Trophoblast cell (in vitro differentiated cells and primary cell): ENCODE results near the gene EPB41L1.
"Not testable (repeated sequence)": the region's sequence is repeated elsewhere in the genome, so short reads cannot be mapped to it uniquely, and the experiment has no call there.

Experiments used
- DNase-seq, 2 donors: peaks; one replicate each; pipeline ENCODE4 v3.0.0-alpha.2; 2016
- H2AFZ ChIP-seq: 2 replicates; pipeline ENCODE4 v1.6.1; 2013; ENCODE audit warnings: low read length, moderate library complexity, mild to moderate bottlenecking; ENCODE audit not compliant: insufficient read depth, poor library complexity
- H2AK5ac ChIP-seq: 2 replicates; pipeline ENCODE4 v1.6.1; 2013; ENCODE audit warnings: mild to moderate bottlenecking, low read length
- H2BK120ac ChIP-seq: 2 replicates; pipeline ENCODE4 v1.6.1; 2013; ENCODE audit warnings: low read length, mild to moderate bottlenecking, moderate library complexity; ENCODE audit not compliant: insufficient read depth, poor library complexity
- H2BK12ac ChIP-seq: 2 replicates; pipeline ENCODE4 v1.6.1; 2013; ENCODE audit warnings: mild to moderate bottlenecking, low read length, moderate library complexity
- H2BK5ac ChIP-seq: 2 replicates; pipeline ENCODE4 v1.6.1; 2013; ENCODE audit warnings: low read length, low read depth, moderate library complexity, mild to moderate bottlenecking; ENCODE audit not compliant: poor library complexity
- H3K14ac ChIP-seq: 2 replicates; pipeline ENCODE4 v1.6.1; 2013; ENCODE audit warnings: mild to moderate bottlenecking, low read length
- H3K18ac ChIP-seq: 2 replicates; pipeline ENCODE4 v1.6.1; 2013; ENCODE audit warnings: mild to moderate bottlenecking, low read length
- H3K23ac ChIP-seq: 2 replicates; pipeline ENCODE4 v1.6.1; 2013; ENCODE audit warnings: low read length
- H3K27ac ChIP-seq: 2 replicates; pipeline ENCODE4 v1.5.1; 2013; ENCODE audit warnings: low read depth, mild to moderate bottlenecking, inconsistent platforms, low read length, moderate library complexity
- H3K27me3 ChIP-seq: 2 replicates; pipeline ENCODE4 v1.6.1; 2013; ENCODE audit warnings: inconsistent platforms, mild to moderate bottlenecking, low read length, moderate library complexity; ENCODE audit not compliant: insufficient read depth
- H3K36me3 ChIP-seq, 2 experiments: 1 replicate in 1 of 2; 2 replicates in 1 of 2; pipeline ENCODE4 v1.6.1; 2013; ENCODE audit warnings: low read length in 2 of 2, mild to moderate bottlenecking in 2 of 2, moderate library complexity in 1 of 2; ENCODE audit not compliant: insufficient read depth in 2 of 2, control insufficient read depth in 1 of 2
- H3K4ac ChIP-seq: 2 replicates; pipeline ENCODE4 v1.6.1; 2013; ENCODE audit warnings: low read depth, mild to moderate bottlenecking, low read length, moderate library complexity
- H3K4me1 ChIP-seq, 2 experiments: 1 replicate in 1 of 2; 2 replicates in 1 of 2; pipeline ENCODE4 v1.6.1; 2013; ENCODE audit warnings: low read length in 2 of 2, mild to moderate bottlenecking in 2 of 2, moderate library complexity in 1 of 2; ENCODE audit not compliant: insufficient read depth in 2 of 2, control insufficient read depth in 1 of 2
- H3K4me2 ChIP-seq: 2 replicates; pipeline ENCODE4 v1.6.1; 2013; ENCODE audit warnings: inconsistent platforms, mild to moderate bottlenecking, low read length, moderate library complexity
- H3K4me3 ChIP-seq: 2 replicates; pipeline ENCODE4 v1.5.1; 2013; ENCODE audit warnings: mild to moderate bottlenecking, low read depth, low read length, inconsistent platforms
- H3K79me1 ChIP-seq: one replicate; pipeline ENCODE4 v1.6.1; 2013; ENCODE audit warnings: low read length
- H3K79me2 ChIP-seq: 2 replicates; pipeline ENCODE4 v1.6.1; 2013; ENCODE audit warnings: low read length, mild to moderate bottlenecking; ENCODE audit not compliant: control insufficient read depth, insufficient read depth, poor library complexity
- H3K9ac ChIP-seq: 2 replicates; pipeline ENCODE4 v1.6.1; 2013; ENCODE audit warnings: mild to moderate bottlenecking, low read length
- H3K9me3 ChIP-seq: 2 replicates; pipeline ENCODE4 v1.6.1; 2013; ENCODE audit warnings: low read depth, mild to moderate bottlenecking, control low read depth, inconsistent platforms, low read length; ENCODE audit not compliant: insufficient read depth
- H4K12ac ChIP-seq: 2 replicates; pipeline ENCODE4 v1.6.1; 2013; ENCODE audit warnings: low read depth, mild to moderate bottlenecking, low read length, moderate library complexity
- H4K8ac ChIP-seq: 2 replicates; pipeline ENCODE4 v1.6.1; 2013; ENCODE audit warnings: low read depth, mild to moderate bottlenecking, low read length, moderate library complexity
- H4K91ac ChIP-seq: one replicate; pipeline ENCODE4 v1.6.1; 2013; ENCODE audit warnings: low read depth, mild to moderate bottlenecking, low read length, moderate library complexity
- WGBS: extraction: QIAGEN DNeasy Blood & Tissue Kit; methylation state at CpG from one replicate; pipeline ENCODE4 v1.1.7; 2013; ENCODE audit warnings: missing lambda C conversion rate; ENCODE audit not compliant: insufficient read length, insufficient coverage; ENCODE audit errors: extremely low coverage; 5-methylcytosine and 5-hydroxymethylcytosine counted together

Gene EPB41L1

GRCh38 chr20:36135821-36136220 lies 18.7 kb upstream of the EPB41L1 start:
- Histone ChIP-seq H3K14ac (no peak overlapping the region), H3K4me2 (no peak overlapping the region), H3K79me2 (no peaks in the 10 kb centered on the region), H3K4ac (no peak overlapping the region), H3K27ac (no peak overlapping the region), H3K23ac (no peak overlapping the region), H2AFZ (no peak overlapping the region), H3K9ac (no peak overlapping the region), H3K79me1 (no peaks in the 10 kb centered on the region), H4K8ac (no peak overlapping the region), H4K91ac (no peak overlapping the region), H3K36me3 (no peaks in the 10 kb centered on the region), H4K12ac (no peak overlapping the region), H2AK5ac (no peak overlapping the region), H3K4me1 (no peaks in the 10 kb centered on the region), H2BK5ac (no peak overlapping the region), H2BK120ac (no peak overlapping the region), H3K27me3 (no peaks in the 10 kb centered on the region), H3K18ac (no peak overlapping the region), H2BK12ac (no peak overlapping the region), H3K4me3 (no peak overlapping the region), H3K9me3 (no peaks in the 10 kb centered on the region)
- no peak for DNase-seq
- no CpG with 5 or more reads among the region's 3 CpGs for WGBS

GRCh38 chr20:36137313-36137712 lies 17.2 kb upstream of the EPB41L1 start:
- H3K18ac ChIP-seq, DNase-seq, H2AK5ac ChIP-seq, H3K36me3 ChIP-seq, H3K4me3 ChIP-seq, H3K4me1 ChIP-seq, H2AFZ ChIP-seq, H3K14ac ChIP-seq, H4K8ac ChIP-seq, H3K4me2 ChIP-seq, H3K79me2 ChIP-seq, H2BK5ac ChIP-seq, H2BK120ac ChIP-seq, H3K27me3 ChIP-seq, H3K79me1 ChIP-seq, H2BK12ac ChIP-seq, H3K9ac ChIP-seq, H4K91ac ChIP-seq, H4K12ac ChIP-seq, H3K9me3 ChIP-seq, H3K4ac ChIP-seq, H3K27ac ChIP-seq, H3K23ac ChIP-seq: not testable (repeated sequence)
- no CpG with 5 or more reads among the region's 11 CpGs for WGBS

GRCh38 chr20:36141310-36141709 lies 13.2 kb upstream of the EPB41L1 start:
- Histone ChIP-seq H3K4ac (no peak overlapping the region), H4K91ac (no peak overlapping the region), H4K8ac (no peak overlapping the region), H3K23ac (no peak overlapping the region), H3K4me3 (no peak overlapping the region), H3K4me1 (no peaks in the 10 kb centered on the region), H3K36me3 (no peaks in the 10 kb centered on the region), H3K14ac (no peak overlapping the region), H3K27me3 (no peaks in the 10 kb centered on the region), H3K9me3 (no peaks in the 10 kb centered on the region), H3K9ac (no peak overlapping the region), H2AK5ac (no peak overlapping the region), H4K12ac (no peak overlapping the region), H3K79me1 (no peaks in the 10 kb centered on the region), H2BK5ac (no peak overlapping the region), H3K27ac (no peak overlapping the region), H2AFZ (no peak overlapping the region), H2BK12ac (no peak overlapping the region), H2BK120ac (no peak overlapping the region), H3K79me2 (no peaks in the 10 kb centered on the region), H3K4me2 (no peak overlapping the region), H3K18ac (no peak overlapping the region)
- no CpG with 5 or more reads among the region's 2 CpGs for WGBS
- DNase-seq: no peak

GRCh38 chr20:36144336-36144735 lies 10.2 kb upstream of the EPB41L1 start:
- Histone ChIP-seq H3K4me1 (no peaks in the 10 kb centered on the region), H4K12ac (no peak overlapping the region)

More at GRCh38 chr20:36144336-36144735, 10.2 kb upstream of the EPB41L1 start:
- no peak overlapping the region for H4K8ac ChIP-seq
- no peak overlapping the region for H3K9ac ChIP-seq
- H3K14ac ChIP-seq: no peak overlapping the region
- H3K4ac ChIP-seq: no peak overlapping the region
- WGBS: no CpG with 5 or more reads among the region's 1 CpG
- no peak overlapping the region for H2BK12ac ChIP-seq
- no peak overlapping the region for H3K18ac ChIP-seq
- H3K4me2 ChIP-seq: no peak overlapping the region
- H3K79me2 ChIP-seq: no peaks in the 10 kb centered on the region
- H2AK5ac ChIP-seq: no peak overlapping the region
- no peak overlapping the region for H2BK120ac ChIP-seq
- no peak overlapping the region for H3K4me3 ChIP-seq
- H3K23ac ChIP-seq: no peak overlapping the region
- no peak overlapping the region for H3K27ac ChIP-seq
- H3K9me3 ChIP-seq: no peaks in the 10 kb centered on the region
- H4K91ac ChIP-seq: no peak overlapping the region
- no peak for DNase-seq
- H3K79me1 ChIP-seq: no peaks in the 10 kb centered on the region
- no peaks in the 10 kb centered on the region for H3K36me3 ChIP-seq
- H2BK5ac ChIP-seq: no peak overlapping the region
- no peak overlapping the region for H2AFZ ChIP-seq
- no peaks in the 10 kb centered on the region for H3K27me3 ChIP-seq
